Measurements from ENCODE around the gene TBC1D4. TPM values are rescaled to one million over a fixed set of nuclear protein-coding genes. Genes with fewer than 3 reads are reported as not detected.
"Not testable (repeated sequence)": the region's sequence is repeated elsewhere in the genome, so short reads cannot be mapped to it uniquely, and the experiment has no call there.

The TBC1D4 gene
- total RNA-seq, 1 donor from 2014 or later, result 5.3 TPM

GRCh38 chr13:75255147-75255546 is 226.8 kb downstream of the TBC1D4 start:
- Mint-ChIP-seq H3K4me3 (ENCODE audit: unreplicated experiment) (no peak overlapping the region), H3K27me3 (ENCODE audit: unreplicated experiment) (peaks cover 2% of the 10 kb centered on the region), H3K9me3 (ENCODE audit: unreplicated experiment) (no peaks in the 10 kb centered on the region), H3K36me3 (ENCODE audit: unreplicated experiment) (no peaks in the 10 kb centered on the region), H3K27ac (ENCODE audit: unreplicated experiment) (no peak overlapping the region), H3K4me1 (ENCODE audit: unreplicated experiment) (peaks cover 10% of the 10 kb centered on the region)
- no peak for DNase-seq (ENCODE audit: extremely low spot score, unreplicated experiment)
- no peak for TF ChIP-seq CTCF (IDR thresholded peaks at IDR 0.05)

- Mint-ChIP-seq H3K9me3 (ENCODE audit: unreplicated experiment) (no peaks in the 10 kb centered on the region), H3K27ac (ENCODE audit: unreplicated experiment) (no peak overlapping the region), H3K36me3 (ENCODE audit: unreplicated experiment) (no peaks in the 10 kb centered on the region), H3K27me3 (ENCODE audit: unreplicated experiment) (peaks cover under 1% of the 10 kb centered on the region), H3K4me1 (ENCODE audit: unreplicated experiment) (peaks cover 14% of the 10 kb centered on the region), H3K4me3 (ENCODE audit: unreplicated experiment) (no peak overlapping the region)
- no peak for DNase-seq (ENCODE audit: extremely low spot score, unreplicated experiment)
- TF ChIP-seq CTCF (IDR thresholded peaks at IDR 0.05), result no peak
Observed at GRCh38 chr13:75251188-75251587, 230.8 kb downstream of the TBC1D4 start.

GRCh38 chr13:75250526-75251178 is 231.3 kb downstream of the TBC1D4 start:
- DNase-seq (ENCODE audit: extremely low spot score, unreplicated experiment), result no peak

GRCh38 chr13:75245578-75245977 is 236.4 kb downstream of the TBC1D4 start:
- H3K27ac Mint-ChIP-seq (ENCODE audit: unreplicated experiment); H3K36me3 Mint-ChIP-seq (ENCODE audit: unreplicated experiment); H3K27me3 Mint-ChIP-seq (ENCODE audit: unreplicated experiment); H3K4me3 Mint-ChIP-seq (ENCODE audit: unreplicated experiment); DNase-seq (ENCODE audit: extremely low spot score, unreplicated experiment); H3K4me1 Mint-ChIP-seq (ENCODE audit: unreplicated experiment): not testable (repeated sequence)
- H3K9me3 Mint-ChIP-seq (ENCODE audit: unreplicated experiment), result peaks cover 14% of the 10 kb centered on the region

More at GRCh38 chr13:75250526-75251178, 231.3 kb downstream of the TBC1D4 start:
- H3K36me3 Mint-ChIP-seq (ENCODE audit: unreplicated experiment), result peaks cover 2% of the 10 kb centered on the region
- H3K27ac Mint-ChIP-seq (ENCODE audit: unreplicated experiment), result no peak overlapping the region
- H3K27me3 Mint-ChIP-seq (ENCODE audit: unreplicated experiment), result no peaks in the 10 kb centered on the region
- H3K4me3 Mint-ChIP-seq (ENCODE audit: unreplicated experiment), result no peak overlapping the region
- H3K9me3 Mint-ChIP-seq (ENCODE audit: unreplicated experiment), result peaks cover 5% of the 10 kb centered on the region
- H3K4me1 Mint-ChIP-seq (ENCODE audit: unreplicated experiment), result peaks cover 14% of the 10 kb centered on the region
- no peak for TF ChIP-seq CTCF (IDR thresholded peaks at IDR 0.05)

GRCh38 chr13:75240240-75240639 is 241.7 kb downstream of the TBC1D4 start:
- not testable (repeated sequence) for H3K4me1 Mint-ChIP-seq (ENCODE audit: unreplicated experiment); H3K27me3 Mint-ChIP-seq (ENCODE audit: unreplicated experiment); H3K36me3 Mint-ChIP-seq (ENCODE audit: unreplicated experiment); H3K27ac Mint-ChIP-seq (ENCODE audit: unreplicated experiment); H3K4me3 Mint-ChIP-seq (ENCODE audit: unreplicated experiment); DNase-seq (ENCODE audit: extremely low spot score, unreplicated experiment)
- H3K9me3 Mint-ChIP-seq (ENCODE audit: unreplicated experiment), result peaks cover 17% of the 10 kb centered on the region

GRCh38 chr13:75236774-75237173 is 245.2 kb downstream of the TBC1D4 start:
- Mint-ChIP-seq H3K27ac (ENCODE audit: unreplicated experiment) (no peak overlapping the region), H3K9me3 (ENCODE audit: unreplicated experiment) (peaks cover 12% of the 10 kb centered on the region), H3K4me1 (ENCODE audit: unreplicated experiment) (no peaks in the 10 kb centered on the region), H3K27me3 (ENCODE audit: unreplicated experiment) (peaks cover 6% of the 10 kb centered on the region), H3K36me3 (ENCODE audit: unreplicated experiment) (peaks cover 2% of the 10 kb centered on the region), H3K4me3 (ENCODE audit: unreplicated experiment) (no peak overlapping the region)
- no peak for TF ChIP-seq CTCF (IDR thresholded peaks at IDR 0.05)
- DNase-seq (ENCODE audit: extremely low spot score, unreplicated experiment), result no peak

Other genes with a start within 250 kb of the TBC1D4 start
- 122 and 124 TPM in 2 replicates for gene COMMD6, start 55.7 kb upstream of the TBC1D4 start, total RNA-seq
- 19.1 and 20.6 TPM in 2 replicates for gene UCHL3, start 67.6 kb upstream of the TBC1D4 start, total RNA-seq
- gene LMO7, start 154.2 kb upstream of the TBC1D4 start, total RNA-seq, result 213 and 239 TPM in 2 replicates

Data from osteocyte (in vitro differentiated cells).